ENCODE data around the gene LITAF. TPM values are rescaled to one million over a fixed set of nuclear protein-coding genes. Genes with fewer than 3 reads are reported as not detected.

Gene LITAF
- total and polyA plus RNA-seq, 4 donors: 40.7 to 86.3 (median 59.3) TPM

- no peaks in the 10 kb centered on the region for H3K36me3 ChIP-seq (ENCODE audit: control insufficient read depth, insufficient read depth, low read length)
- no peaks in the 10 kb centered on the region for H3K27me3 ChIP-seq (ENCODE audit: control insufficient read depth, insufficient read depth, low read length)
- WGBS (ENCODE audit: insufficient coverage): 100% methylated on average over 2 of the region's 6 CpGs
- no peak overlapping the region for H3K4me3 ChIP-seq (ENCODE audit: low read depth, low read length)
- no peak overlapping the region for H3K27ac ChIP-seq (ENCODE audit: low read depth, low read length)
- peaks cover 17% of the 10 kb centered on the region for H3K4me1 ChIP-seq (ENCODE audit: control insufficient read depth, insufficient read depth, low read length)
- no peak for DNase-seq (ENCODE audit: low read depth in 4 of 6, low spot score in 6 of 6)
- H3K9me3 ChIP-seq (ENCODE audit: control insufficient read depth, insufficient read depth, low read length): no peaks in the 10 kb centered on the region
These were observed 16.5 kb downstream of the LITAF start for GRCh38 chr16:11570258-11570657.

- Histone ChIP-seq H3K4me3 (ENCODE audit: low read depth, low read length) (no peak overlapping the region), H3K27ac (ENCODE audit: low read depth, low read length) (no peak overlapping the region), H3K9me3 (ENCODE audit: control insufficient read depth, insufficient read depth, low read length) (no peaks in the 10 kb centered on the region), H3K4me1 (ENCODE audit: control insufficient read depth, insufficient read depth, low read length) (peaks cover 25% of the 10 kb centered on the region), H3K27me3 (ENCODE audit: control insufficient read depth, insufficient read depth, low read length) (no peaks in the 10 kb centered on the region), H3K36me3 (ENCODE audit: control insufficient read depth, insufficient read depth, low read length) (no peaks in the 10 kb centered on the region)
- 89% methylated on average over 7 of the region's 9 CpGs for WGBS (ENCODE audit: insufficient coverage)
- DNase-seq (ENCODE audit: low read depth in 4 of 6, low spot score in 6 of 6): no peak
These were observed 20.3 kb downstream of the LITAF start for GRCh38 chr16:11566398-11566797.

GRCh38 chr16:11565665-11566064 lies 21.1 kb downstream of the LITAF start:
- no peak overlapping the region for H3K4me3 ChIP-seq (ENCODE audit: low read depth, low read length)
- no peaks in the 10 kb centered on the region for H3K9me3 ChIP-seq (ENCODE audit: control insufficient read depth, insufficient read depth, low read length)
- H3K36me3 ChIP-seq (ENCODE audit: control insufficient read depth, insufficient read depth, low read length): no peaks in the 10 kb centered on the region
- 95% methylated on average over 11 of the region's 11 CpGs for WGBS (ENCODE audit: insufficient coverage)
- no peaks in the 10 kb centered on the region for H3K27me3 ChIP-seq (ENCODE audit: control insufficient read depth, insufficient read depth, low read length)
- H3K4me1 ChIP-seq (ENCODE audit: control insufficient read depth, insufficient read depth, low read length): peaks cover 26% of the 10 kb centered on the region
- H3K27ac ChIP-seq (ENCODE audit: low read depth, low read length): no peak overlapping the region
- DNase-seq (ENCODE audit: low read depth in 4 of 6, low spot score in 6 of 6): no peak

GRCh38 chr16:11564046-11564926 lies 22.4 kb downstream of the LITAF start:
- Histone ChIP-seq H3K4me1 (ENCODE audit: control insufficient read depth, insufficient read depth, low read length) (peaks cover 30% of the 10 kb centered on the region), H3K4me3 (ENCODE audit: low read depth, low read length) (no peak overlapping the region), H3K27ac (ENCODE audit: low read depth, low read length) (no peak overlapping the region), H3K9me3 (ENCODE audit: control insufficient read depth, insufficient read depth, low read length) (no peaks in the 10 kb centered on the region), H3K36me3 (ENCODE audit: control insufficient read depth, insufficient read depth, low read length) (no peaks in the 10 kb centered on the region), H3K27me3 (ENCODE audit: control insufficient read depth, insufficient read depth, low read length) (no peaks in the 10 kb centered on the region)
- WGBS (ENCODE audit: insufficient coverage): 82% methylated on average over 22 of the region's 24 CpGs
- DNase-seq (ENCODE audit: low read depth in 4 of 6, low spot score in 6 of 6): no peak

GRCh38 chr16:11563493-11564040 lies 23.2 kb downstream of the LITAF start:
- 38% methylated on average over 3 of the region's 6 CpGs for WGBS (ENCODE audit: insufficient coverage)
- Histone ChIP-seq H3K27ac (ENCODE audit: low read depth, low read length) (peak overlapping the region; percentile 47), H3K9me3 (ENCODE audit: control insufficient read depth, insufficient read depth, low read length) (no peaks in the 10 kb centered on the region), H3K36me3 (ENCODE audit: control insufficient read depth, insufficient read depth, low read length) (no peaks in the 10 kb centered on the region), H3K27me3 (ENCODE audit: control insufficient read depth, insufficient read depth, low read length) (no peaks in the 10 kb centered on the region), H3K4me1 (ENCODE audit: control insufficient read depth, insufficient read depth, low read length) (peaks cover 35% of the 10 kb centered on the region), H3K4me3 (ENCODE audit: low read depth, low read length) (no peak overlapping the region)
- DNase-seq (ENCODE audit: low read depth in 4 of 6, low spot score in 6 of 6): no peak

- Histone ChIP-seq H3K36me3 (ENCODE audit: control insufficient read depth, insufficient read depth, low read length) (no peaks in the 10 kb centered on the region), H3K27ac (ENCODE audit: low read depth, low read length) (peak overlapping the region; percentile 47), H3K9me3 (ENCODE audit: control insufficient read depth, insufficient read depth, low read length) (no peaks in the 10 kb centered on the region), H3K4me1 (ENCODE audit: control insufficient read depth, insufficient read depth, low read length) (peaks cover 41% of the 10 kb centered on the region), H3K27me3 (ENCODE audit: control insufficient read depth, insufficient read depth, low read length) (no peaks in the 10 kb centered on the region), H3K4me3 (ENCODE audit: low read depth, low read length) (no peak overlapping the region)
- 88% methylated on average over 6 of the region's 10 CpGs for WGBS (ENCODE audit: insufficient coverage)
- DNase-seq (ENCODE audit: low read depth in 4 of 6, low spot score in 6 of 6): no peak
These were observed 23.8 kb downstream of the LITAF start for GRCh38 chr16:11562941-11563340.

- WGBS (ENCODE audit: insufficient coverage): 88% methylated on average over 6 of the region's 7 CpGs
- H3K36me3 ChIP-seq (ENCODE audit: control insufficient read depth, insufficient read depth, low read length): no peaks in the 10 kb centered on the region
- H3K4me1 ChIP-seq (ENCODE audit: control insufficient read depth, insufficient read depth, low read length): peaks cover 46% of the 10 kb centered on the region
- no peaks in the 10 kb centered on the region for H3K9me3 ChIP-seq (ENCODE audit: control insufficient read depth, insufficient read depth, low read length)
- H3K27me3 ChIP-seq (ENCODE audit: control insufficient read depth, insufficient read depth, low read length): no peaks in the 10 kb centered on the region
- peak overlapping the region; percentile 15 for H3K27ac ChIP-seq (ENCODE audit: low read depth, low read length)
- no peak overlapping the region for H3K4me3 ChIP-seq (ENCODE audit: low read depth, low read length)
- no peak for DNase-seq (ENCODE audit: low read depth in 4 of 6, low spot score in 6 of 6)
These were observed 24.3 kb downstream of the LITAF start for GRCh38 chr16:11562411-11562810.

GRCh38 chr16:11561856-11562255 lies 24.9 kb downstream of the LITAF start:
- Histone ChIP-seq H3K4me1 (ENCODE audit: control insufficient read depth, insufficient read depth, low read length) (peaks cover 50% of the 10 kb centered on the region), H3K9me3 (ENCODE audit: control insufficient read depth, insufficient read depth, low read length) (no peaks in the 10 kb centered on the region), H3K4me3 (ENCODE audit: low read depth, low read length) (no peak overlapping the region), H3K27me3 (ENCODE audit: control insufficient read depth, insufficient read depth, low read length) (no peaks in the 10 kb centered on the region), H3K36me3 (ENCODE audit: control insufficient read depth, insufficient read depth, low read length) (no peaks in the 10 kb centered on the region), H3K27ac (ENCODE audit: low read depth, low read length) (peak overlapping the region; percentile 80)
- DNase-seq (ENCODE audit: low read depth in 4 of 6, low spot score in 6 of 6): no peak
- WGBS (ENCODE audit: insufficient coverage): 83% methylated on average over 1 of the region's 3 CpGs

- WGBS (ENCODE audit: insufficient coverage): 68% methylated on average over 4 of the region's 4 CpGs
These were observed 25.3 kb downstream of the LITAF start for GRCh38 chr16:11561454-11561805.

More at GRCh38 chr16:11561454-11561805, 25.3 kb downstream of the LITAF start:
- no peak overlapping the region for H3K4me3 ChIP-seq (ENCODE audit: low read depth, low read length)
- H3K9me3 ChIP-seq (ENCODE audit: control insufficient read depth, insufficient read depth, low read length): no peaks in the 10 kb centered on the region
- H3K36me3 ChIP-seq (ENCODE audit: control insufficient read depth, insufficient read depth, low read length): no peaks in the 10 kb centered on the region
- peak overlapping the region; percentile 80 for H3K27ac ChIP-seq (ENCODE audit: low read depth, low read length)
- peaks cover 50% of the 10 kb centered on the region for H3K4me1 ChIP-seq (ENCODE audit: control insufficient read depth, insufficient read depth, low read length)
- H3K27me3 ChIP-seq (ENCODE audit: control insufficient read depth, insufficient read depth, low read length): no peaks in the 10 kb centered on the region
- DNase-seq (ENCODE audit: low read depth in 4 of 6, low spot score in 6 of 6): no peak

All from spinal cord (tissue), 10 donors.